Uterus (tissue), 4 donors: ENCODE results near the gene UCK2. TPM values are rescaled to one million over a fixed set of nuclear protein-coding genes. Genes with fewer than 3 reads are reported as not detected.

ENCODE experiments used
- DNase-seq, 2 donors: peaks; one replicate each; pipeline ENCODE4 v3.0.0-alpha.2; 2019 to 2020
- H3K27ac ChIP-seq, 2 donors: fragments of 200-600 bp; sonication (generic); 1 replicate in 1 of 2; 2 replicates in 1 of 2; pipeline ENCODE4 v1.5.1; 2016 to 2018
- H3K27me3 ChIP-seq, 2 donors: fragments of 200-600 bp; sonication (generic); one replicate each; pipeline ENCODE4 v1.5.1; 2018 to 2019; ENCODE audit warnings: control low read depth in 1 of 2
- H3K36me3 ChIP-seq, 2 donors: fragments of 200-600 bp; sonication (generic); one replicate each; pipeline ENCODE4 v1.5.1; 2019; ENCODE audit warnings: control low read depth in 1 of 2
- H3K4me1 ChIP-seq, 2 donors: fragments of 200-600 bp; sonication (generic); one replicate each; pipeline ENCODE4 v1.5.1; 2018 to 2019; ENCODE audit warnings: control low read depth in 1 of 2
- H3K4me3 ChIP-seq, 2 donors: fragments of 200-600 bp; sonication (generic); 1 replicate in 1 of 2; 2 replicates in 1 of 2; pipeline ENCODE4 v1.5.1; 2018 to 2019; ENCODE audit warnings: mild to moderate bottlenecking in 1 of 2
- H3K9me3 ChIP-seq, 2 donors: fragments of 200-600 bp; sonication (generic); one replicate each; pipeline ENCODE4 v1.5.1; 2019; ENCODE audit warnings: control low read depth in 1 of 2
- CTCF ChIP-seq, 4 experiments: fragments of 200-600 bp in 2 of 4; fragments of 450-650 bp in 2 of 4; sonication (generic) in 2 of 4; IDR thresholded peaks; one replicate each; pipeline ENCODE4 v1.5.1; 2016 to 2019; ENCODE audit warnings: antibody characterized with exemption in 4 of 4, mild to moderate bottlenecking in 2 of 4, moderate library complexity in 1 of 4
- POLR2A ChIP-seq, 2 donors: fragments of 450-650 bp; IDR thresholded peaks; one replicate each; pipeline ENCODE4 v1.6.1; 2016; ENCODE audit warnings: antibody characterized with exemption in 2 of 2, mild to moderate bottlenecking in 1 of 2, moderate library complexity in 1 of 2
- intact Hi-C: fragments of 100-400 bp; cut with DNase I; formaldehyde crosslinking; loops from one replicate; pipeline ENCODE4 v1.15.1; 2023; ENCODE audit warnings: low total_unique reads
- total RNA-seq, 4 donors: library from RNA; depleted of rRNA in 3 of 4; stranded (reverse); fragments of >200 nt in 3 of 4; gene quantifications; one replicate each; pipeline versions ENCODE4 v1.1.0 to v1.2.4, GENCODE V29; 2014 to 2023
- donor health status: DM: yes; HTN: yes; CAD: no.

Gene UCK2
- total RNA-seq, 4 donors from 2014 or later = 3.5 to 34.1 (median 25.7) TPM

- H3K27me3 ChIP-seq = no peaks in the 10 kb centered on the region
- intact Hi-C loops = no loop called here
- TF ChIP-seq POLR2A (IDR thresholded peaks at IDR 0.05) = no peak
- no peak for TF ChIP-seq CTCF (IDR thresholded peaks at IDR 0.05)
- H3K27ac ChIP-seq = no peak overlapping the region
- no peaks in the 10 kb centered on the region for H3K36me3 ChIP-seq
- no peak for DNase-seq
- no peaks in the 10 kb centered on the region for H3K4me1 ChIP-seq
- no peak overlapping the region for H3K4me3 ChIP-seq
- no peaks in the 10 kb centered on the region for H3K9me3 ChIP-seq
These were observed 47.8 kb downstream of the UCK2 start for GRCh38 chr1:165875171-165875570.

GRCh38 chr1:165875604-165876003 is 48.2 kb downstream of the UCK2 start:
- Histone ChIP-seq H3K9me3 (no peaks in the 10 kb centered on the region), H3K27ac (no peak overlapping the region), H3K4me1 (no peaks in the 10 kb centered on the region), H3K36me3 (no peaks in the 10 kb centered on the region), H3K27me3 (no peaks in the 10 kb centered on the region), H3K4me3 (no peak overlapping the region)
- DNase-seq = no peak
- intact Hi-C loops = no loop called here
- TF ChIP-seq CTCF (IDR thresholded peaks at IDR 0.05) (no peak), POLR2A (IDR thresholded peaks at IDR 0.05) (no peak)

GRCh38 chr1:165876121-165876520 is 48.7 kb downstream of the UCK2 start:
- Histone ChIP-seq H3K4me3 (no peak overlapping the region), H3K9me3 (no peaks in the 10 kb centered on the region), H3K4me1 (no peaks in the 10 kb centered on the region), H3K36me3 (no peaks in the 10 kb centered on the region), H3K27me3 (no peaks in the 10 kb centered on the region), H3K27ac (no peak overlapping the region)
- TF ChIP-seq POLR2A (IDR thresholded peaks at IDR 0.05) (no peak), CTCF (IDR thresholded peaks at IDR 0.05) (no peak)
- intact Hi-C loops = no loop called here
- DNase-seq = no peak

GRCh38 chr1:165877411-165877810 is 50.0 kb downstream of the UCK2 start:
- DNase-seq = no peak
- Histone ChIP-seq H3K27me3 (no peaks in the 10 kb centered on the region), H3K4me1 (no peaks in the 10 kb centered on the region), H3K36me3 (no peaks in the 10 kb centered on the region), H3K9me3 (no peaks in the 10 kb centered on the region), H3K27ac (no peak overlapping the region), H3K4me3 (no peak overlapping the region)
- intact Hi-C loops = no loop called here
- TF ChIP-seq POLR2A (IDR thresholded peaks at IDR 0.05) (no peak), CTCF (IDR thresholded peaks at IDR 0.05) (no peak)

DNA sequence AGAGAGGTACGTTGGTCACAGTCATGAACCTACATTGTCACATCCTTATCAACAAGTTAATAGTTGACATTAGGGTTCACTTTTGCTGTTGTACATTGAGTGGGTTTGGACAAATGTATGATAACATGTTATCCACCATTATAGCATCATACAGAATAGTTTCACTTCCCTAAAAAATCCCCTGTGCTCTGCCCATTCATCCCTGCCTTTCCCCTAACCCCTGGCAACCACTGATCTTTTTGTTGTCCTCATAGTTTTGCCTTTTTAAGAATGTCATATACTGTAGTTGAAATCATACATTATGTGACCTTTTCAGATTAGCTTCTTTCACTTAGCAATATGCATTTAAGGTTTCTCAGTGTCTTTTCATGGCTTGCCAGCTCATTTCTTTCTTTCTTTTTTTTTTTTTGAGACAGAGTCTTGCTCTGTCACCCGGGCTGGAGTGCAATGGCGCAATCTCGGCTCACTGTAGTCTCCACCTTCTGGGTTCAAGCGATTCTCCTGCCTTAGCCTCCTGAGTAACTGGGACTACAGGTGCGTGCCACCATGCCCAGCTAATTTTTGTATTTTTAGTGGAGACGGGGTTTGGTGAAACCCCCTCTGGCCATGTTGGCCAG is 50.6 kb downstream of the UCK2 start:
- intact Hi-C loops = no loop called here
- Histone ChIP-seq H3K4me3 (no peak overlapping the region), H3K27me3 (no peaks in the 10 kb centered on the region), H3K9me3 (no peaks in the 10 kb centered on the region), H3K27ac (no peak overlapping the region), H3K36me3 (no peaks in the 10 kb centered on the region), H3K4me1 (no peaks in the 10 kb centered on the region)
- no peak for DNase-seq
- no peak for TF ChIP-seq POLR2A (IDR thresholded peaks at IDR 0.05)

DNA sequence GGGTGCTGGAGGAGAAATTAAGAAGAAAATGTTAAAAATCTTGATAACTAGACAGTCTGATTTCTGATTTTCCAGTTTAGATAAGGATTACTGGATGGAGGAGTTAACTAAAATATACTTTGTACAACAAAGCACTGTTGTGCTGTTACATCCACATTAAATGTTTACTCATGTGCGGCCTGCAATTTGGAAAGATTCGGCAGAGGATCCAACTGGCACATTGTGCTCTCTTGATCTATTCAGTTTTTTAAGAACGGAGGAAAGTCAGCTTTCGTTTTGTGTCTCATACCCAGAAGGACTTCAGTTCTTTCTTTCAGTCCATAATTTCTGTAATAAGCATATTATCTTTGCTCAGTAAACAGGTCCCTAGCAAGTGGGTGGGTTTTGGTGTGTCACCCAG is 52.5 kb downstream of the UCK2 start:
- Histone ChIP-seq H3K27ac (no peak overlapping the region), H3K9me3 (no peaks in the 10 kb centered on the region), H3K27me3 (no peaks in the 10 kb centered on the region), H3K4me1 (no peaks in the 10 kb centered on the region), H3K4me3 (no peak overlapping the region), H3K36me3 (no peaks in the 10 kb centered on the region)
- intact Hi-C loops = no loop called here
- no peak for DNase-seq
- no peak for TF ChIP-seq CTCF (IDR thresholded peaks at IDR 0.05)
- no peak for TF ChIP-seq POLR2A (IDR thresholded peaks at IDR 0.05)
